ENCODE results near the gene TBC1D10B.

TBC1D10B gene

DNA sequence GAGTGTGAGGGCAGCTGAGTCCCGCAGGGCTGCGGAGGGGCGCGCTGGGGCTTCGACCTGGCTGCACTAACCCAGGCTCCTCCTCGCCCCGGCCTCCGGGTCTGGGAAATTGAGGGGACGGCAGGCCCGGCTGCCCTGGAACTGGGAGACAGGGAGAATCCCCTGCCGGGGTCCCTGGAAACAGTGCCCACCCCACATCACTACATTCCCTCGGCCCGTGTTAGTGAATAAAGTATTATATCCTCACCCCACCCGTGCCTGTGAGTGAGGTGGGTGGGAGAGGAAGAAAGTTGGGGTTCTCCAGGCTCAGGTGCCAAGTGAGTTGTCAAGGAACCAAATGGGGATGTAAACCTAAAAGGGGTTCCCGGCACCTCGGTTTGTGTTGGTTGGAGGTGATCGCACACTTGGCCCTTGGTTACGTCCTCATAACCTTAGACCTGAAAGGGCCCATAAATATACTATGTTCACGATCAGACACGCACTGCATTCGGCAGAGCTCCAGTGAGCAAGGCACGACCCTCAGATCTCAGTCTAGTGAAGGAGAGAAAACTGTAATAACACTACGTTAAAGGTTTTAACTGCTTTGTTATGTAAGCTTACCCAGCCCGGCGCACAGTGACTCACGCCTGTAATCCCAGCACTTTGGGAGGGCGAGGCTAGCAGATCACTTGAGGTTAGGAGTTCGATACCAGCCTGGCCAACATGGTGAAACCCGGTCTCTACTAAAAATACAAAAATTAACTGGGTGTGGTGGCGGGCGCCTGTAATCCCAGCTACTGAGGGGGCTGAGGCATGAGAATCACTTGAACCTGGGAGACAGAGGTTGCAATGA lies 48.3 kb upstream of the TBC1D10B start (continued):
- TF ChIP-seq ZNF24 (tag by site-specific recombination; IDR thresholded peaks at IDR 0.05) (0 out of 2 replicates have a peak, but pooled peaks have one; percentile 12), ZNF155 (tag by site-specific recombination; IDR thresholded peaks at IDR 0.05) (no peak), ZNF600 (tag by site-specific recombination; IDR thresholded peaks at IDR 0.05) (peak; percentile 58), ZSCAN23 (tag by site-specific recombination; IDR thresholded peaks at IDR 0.05) (peak; percentile 37; the same call in 1 of the 2 replicates), ZNF248 (tag by site-specific recombination; IDR thresholded peaks at IDR 0.05) (no peak), ZBTB20 (tag by site-specific recombination; IDR thresholded peaks at IDR 0.05) (peak; percentile 56; the same call in 1 of the 2 replicates), ZNF335 (tag by site-specific recombination; conservative IDR thresholded peaks at IDR 0.05) (0 out of 2 replicates have a peak, but pooled peaks have one; percentile 27), ZXDB (tag by site-specific recombination; IDR thresholded peaks at IDR 0.05) (no peak; the same call in 1 of the 2 replicates), IKZF3 (tag by site-specific recombination; IDR thresholded peaks at IDR 0.05) (peak; percentile 11; the same call in 1 of the 2 replicates), KLF16 (tag by site-specific recombination; IDR thresholded peaks at IDR 0.05) (peak; percentile 12), ZEB2 (tag by site-specific recombination; IDR thresholded peaks at IDR 0.05) (no peak), ZBTB1 (tag by site-specific recombination; IDR thresholded peaks at IDR 0.05) (no peak)
- TF ChIP-seq, protein P1, sequence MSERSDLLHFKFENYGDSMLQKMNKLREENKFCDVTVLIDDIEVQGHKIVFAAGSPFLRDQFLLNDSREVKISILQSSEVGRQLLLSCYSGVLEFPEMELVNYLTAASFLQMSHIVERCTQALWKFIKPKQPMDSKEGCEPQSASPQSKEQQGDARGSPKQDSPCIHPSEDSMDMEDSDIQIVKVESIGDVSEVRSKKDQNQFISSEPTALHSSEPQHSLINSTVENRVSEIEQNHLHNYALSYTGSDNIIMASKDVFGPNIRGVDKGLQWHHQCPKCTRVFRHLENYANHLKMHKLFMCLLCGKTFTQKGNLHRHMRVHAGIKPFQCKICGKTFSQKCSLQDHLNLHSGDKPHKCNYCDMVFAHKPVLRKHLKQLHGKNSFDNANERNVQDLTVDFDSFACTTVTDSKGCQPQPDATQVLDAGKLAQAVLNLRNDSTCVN (tag by site-specific recombination; optimal IDR thresholded peaks at IDR 0.05): no peak
- TF ChIP-seq, protein P2, sequence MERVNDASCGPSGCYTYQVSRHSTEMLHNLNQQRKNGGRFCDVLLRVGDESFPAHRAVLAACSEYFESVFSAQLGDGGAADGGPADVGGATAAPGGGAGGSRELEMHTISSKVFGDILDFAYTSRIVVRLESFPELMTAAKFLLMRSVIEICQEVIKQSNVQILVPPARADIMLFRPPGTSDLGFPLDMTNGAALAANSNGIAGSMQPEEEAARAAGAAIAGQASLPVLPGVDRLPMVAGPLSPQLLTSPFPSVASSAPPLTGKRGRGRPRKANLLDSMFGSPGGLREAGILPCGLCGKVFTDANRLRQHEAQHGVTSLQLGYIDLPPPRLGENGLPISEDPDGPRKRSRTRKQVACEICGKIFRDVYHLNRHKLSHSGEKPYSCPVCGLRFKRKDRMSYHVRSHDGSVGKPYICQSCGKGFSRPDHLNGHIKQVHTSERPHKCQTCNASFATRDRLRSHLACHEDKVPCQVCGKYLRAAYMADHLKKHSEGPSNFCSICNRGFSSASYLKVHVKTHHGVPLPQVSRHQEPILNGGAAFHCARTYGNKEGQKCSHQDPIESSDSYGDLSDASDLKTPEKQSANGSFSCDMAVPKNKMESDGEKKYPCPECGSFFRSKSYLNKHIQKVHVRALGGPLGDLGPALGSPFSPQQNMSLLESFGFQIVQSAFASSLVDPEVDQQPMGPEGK (tag by site-specific recombination; IDR thresholded peaks at IDR 0.05): peak; percentile 16; the same call in 1 of the 2 replicates
- TF ChIP-seq, protein P3, sequence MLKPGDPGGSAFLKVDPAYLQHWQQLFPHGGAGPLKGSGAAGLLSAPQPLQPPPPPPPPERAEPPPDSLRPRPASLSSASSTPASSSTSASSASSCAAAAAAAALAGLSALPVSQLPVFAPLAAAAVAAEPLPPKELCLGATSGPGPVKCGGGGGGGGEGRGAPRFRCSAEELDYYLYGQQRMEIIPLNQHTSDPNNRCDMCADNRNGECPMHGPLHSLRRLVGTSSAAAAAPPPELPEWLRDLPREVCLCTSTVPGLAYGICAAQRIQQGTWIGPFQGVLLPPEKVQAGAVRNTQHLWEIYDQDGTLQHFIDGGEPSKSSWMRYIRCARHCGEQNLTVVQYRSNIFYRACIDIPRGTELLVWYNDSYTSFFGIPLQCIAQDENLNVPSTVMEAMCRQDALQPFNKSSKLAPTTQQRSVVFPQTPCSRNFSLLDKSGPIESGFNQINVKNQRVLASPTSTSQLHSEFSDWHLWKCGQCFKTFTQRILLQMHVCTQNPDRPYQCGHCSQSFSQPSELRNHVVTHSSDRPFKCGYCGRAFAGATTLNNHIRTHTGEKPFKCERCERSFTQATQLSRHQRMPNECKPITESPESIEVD (tag by site-specific recombination; IDR thresholded peaks at IDR 0.05): no peak

DNA sequence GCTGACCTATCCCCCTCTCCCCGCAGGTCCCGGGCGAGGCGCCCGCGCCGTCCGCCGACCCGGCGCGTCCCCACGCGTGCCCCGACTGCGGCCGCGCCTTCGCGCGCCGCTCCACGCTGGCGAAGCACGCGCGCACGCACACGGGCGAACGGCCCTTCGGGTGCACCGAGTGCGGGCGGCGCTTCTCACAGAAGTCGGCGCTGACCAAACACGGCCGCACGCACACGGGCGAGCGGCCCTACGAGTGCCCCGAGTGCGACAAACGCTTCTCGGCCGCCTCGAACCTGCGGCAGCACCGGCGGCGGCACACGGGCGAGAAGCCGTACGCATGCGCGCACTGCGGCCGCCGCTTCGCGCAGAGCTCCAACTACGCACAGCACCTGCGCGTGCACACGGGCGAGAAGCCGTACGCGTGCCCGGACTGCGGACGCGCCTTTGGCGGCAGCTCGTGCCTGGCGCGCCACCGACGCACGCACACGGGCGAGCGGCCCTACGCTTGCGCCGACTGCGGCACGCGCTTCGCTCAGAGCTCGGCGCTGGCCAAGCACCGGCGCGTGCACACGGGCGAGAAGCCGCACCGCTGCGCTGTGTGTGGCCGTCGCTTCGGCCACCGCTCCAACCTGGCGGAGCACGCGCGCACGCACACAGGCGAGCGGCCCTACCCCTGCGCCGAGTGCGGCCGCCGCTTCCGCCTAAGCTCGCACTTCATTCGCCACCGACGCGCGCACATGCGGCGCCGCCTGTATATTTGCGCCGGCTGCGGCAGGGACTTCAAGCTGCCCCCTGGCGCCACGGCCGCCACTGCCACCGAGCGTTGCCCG lies 47.4 kb upstream of the TBC1D10B start:
- no peaks in the 10 kb centered on the region for H3K9me3 ChIP-seq (ENCODE audit: control insufficient read depth, insufficient read depth, low read depth, low read length)
- ChIA-PET CTCF (interaction anchor here (0.7 to 2.5 kb wide), 10 partner anchors 8 to 375 kb away, joined by 3 to 15 read pairs (median 4); partner anchors contain the start of gene DCTPP1), POLR2A (interaction anchor here (0.6 to 2.8 kb wide), 36 partner anchors 9 to 400 kb away, joined by 3 to 64 read pairs (median 5); partner anchors contain the start of genes ALDOA, CD2BP2, DCTPP1 and FBRS)
- peaks cover 42 to 84% of the 10 kb centered on the region in 2 experiments; a peak in 2 of 3 replicates for H3K36me3 ChIP-seq (ENCODE audit: control insufficient read depth in 2 of 2, insufficient read depth in 1 of 2, low read length in 2 of 2)
- H3K4me3 ChIP-seq (ENCODE audit: low read depth, low read length): peak overlapping the region; percentile 37
- H3K27ac ChIP-seq (ENCODE audit: extremely low read depth, low read depth, low read length): peak overlapping the region; percentile 85
- peaks cover 12% of the 10 kb centered on the region for H3K4me1 ChIP-seq (ENCODE audit: control insufficient read depth, insufficient read depth, low read length)
- TF ChIP-seq, protein P4, sequence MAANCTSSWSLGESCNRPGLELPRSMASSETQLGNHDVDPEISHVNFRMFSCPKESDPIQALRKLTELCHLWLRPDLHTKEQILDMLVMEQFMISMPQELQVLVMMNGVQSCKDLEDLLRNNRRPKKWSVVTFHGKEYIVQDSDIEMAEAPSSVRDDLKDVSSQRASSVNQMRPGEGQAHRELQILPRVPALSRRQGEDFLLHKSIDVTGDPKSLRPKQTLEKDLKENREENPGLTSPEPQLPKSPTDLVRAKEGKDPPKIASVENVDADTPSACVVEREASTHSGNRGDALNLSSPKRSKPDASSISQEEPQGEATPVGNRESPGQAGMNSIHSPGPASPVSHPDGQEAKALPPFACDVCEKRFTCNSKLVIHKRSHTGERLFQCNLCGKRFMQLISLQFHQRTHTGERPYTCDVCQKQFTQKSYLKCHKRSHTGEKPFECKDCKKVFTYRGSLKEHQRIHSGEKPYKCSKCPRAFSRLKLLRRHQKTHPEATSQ (tag by site-specific recombination; IDR thresholded peaks at IDR 0.05): peak; percentile 96
- TF ChIP-seq, protein P5, sequence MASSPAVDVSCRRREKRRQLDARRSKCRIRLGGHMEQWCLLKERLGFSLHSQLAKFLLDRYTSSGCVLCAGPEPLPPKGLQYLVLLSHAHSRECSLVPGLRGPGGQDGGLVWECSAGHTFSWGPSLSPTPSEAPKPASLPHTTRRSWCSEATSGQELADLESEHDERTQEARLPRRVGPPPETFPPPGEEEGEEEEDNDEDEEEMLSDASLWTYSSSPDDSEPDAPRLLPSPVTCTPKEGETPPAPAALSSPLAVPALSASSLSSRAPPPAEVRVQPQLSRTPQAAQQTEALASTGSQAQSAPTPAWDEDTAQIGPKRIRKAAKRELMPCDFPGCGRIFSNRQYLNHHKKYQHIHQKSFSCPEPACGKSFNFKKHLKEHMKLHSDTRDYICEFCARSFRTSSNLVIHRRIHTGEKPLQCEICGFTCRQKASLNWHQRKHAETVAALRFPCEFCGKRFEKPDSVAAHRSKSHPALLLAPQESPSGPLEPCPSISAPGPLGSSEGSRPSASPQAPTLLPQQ (tag by site-specific recombination; IDR thresholded peaks at IDR 0.05): peak; percentile 77
- TF ChIP-seq KLF10 (tag by site-specific recombination; IDR thresholded peaks at IDR 0.05) (peak; percentile 14; the same call in 1 of the 2 replicates), ZFP41 (tag by site-specific recombination; IDR thresholded peaks at IDR 0.05; ENCODE audit: borderline replicate concordance) (no peak), ZNF335 (tag by site-specific recombination; conservative IDR thresholded peaks at IDR 0.05) (peak; percentile 80), ZIC2 (tag by site-specific recombination; IDR thresholded peaks at IDR 0.05) (peak; percentile 78)
- TF ChIP-seq, protein P6, sequence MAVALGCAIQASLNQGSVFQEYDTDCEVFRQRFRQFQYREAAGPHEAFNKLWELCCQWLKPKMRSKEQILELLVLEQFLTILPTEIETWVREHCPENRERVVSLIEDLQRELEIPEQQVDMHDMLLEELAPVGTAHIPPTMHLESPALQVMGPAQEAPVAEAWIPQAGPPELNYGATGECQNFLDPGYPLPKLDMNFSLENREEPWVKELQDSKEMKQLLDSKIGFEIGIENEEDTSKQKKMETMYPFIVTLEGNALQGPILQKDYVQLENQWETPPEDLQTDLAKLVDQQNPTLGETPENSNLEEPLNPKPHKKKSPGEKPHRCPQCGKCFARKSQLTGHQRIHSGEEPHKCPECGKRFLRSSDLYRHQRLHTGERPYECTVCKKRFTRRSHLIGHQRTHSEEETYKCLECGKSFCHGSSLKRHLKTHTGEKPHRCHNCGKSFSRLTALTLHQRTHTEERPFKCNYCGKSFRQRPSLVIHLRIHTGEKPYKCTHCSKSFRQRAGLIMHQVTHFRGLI (tag by site-specific recombination; IDR thresholded peaks at IDR 0.05): peak; percentile 40
- TF ChIP-seq, protein P7, sequence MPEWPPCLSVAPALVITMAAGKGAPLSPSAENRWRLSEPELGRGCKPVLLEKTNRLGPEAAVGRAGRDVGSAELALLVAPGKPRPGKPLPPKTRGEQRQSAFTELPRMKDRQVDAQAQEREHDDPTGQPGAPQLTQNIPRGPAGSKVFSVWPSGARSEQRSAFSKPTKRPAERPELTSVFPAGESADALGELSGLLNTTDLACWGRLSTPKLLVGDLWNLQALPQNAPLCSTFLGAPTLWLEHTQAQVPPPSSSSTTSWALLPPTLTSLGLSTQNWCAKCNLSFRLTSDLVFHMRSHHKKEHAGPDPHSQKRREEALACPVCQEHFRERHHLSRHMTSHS (tag by site-specific recombination; IDR thresholded peaks at IDR 0.05): peak; percentile 52; the same call in 1 of the 2 replicates
